Activated naive CD4-positive, alpha-beta T cell treated with anti-CD3 and anti-CD28 coated beads, Interleukin-2, amount 50 U/mL, for 16 hours (primary cell): ENCODE measurements around the gene TMEM184A.

Experiments used
- DNase-seq: peaks from one replicate; pipeline ENCODE4 v3.0.0-alpha.2; 2020

The TMEM184A gene

DNA sequence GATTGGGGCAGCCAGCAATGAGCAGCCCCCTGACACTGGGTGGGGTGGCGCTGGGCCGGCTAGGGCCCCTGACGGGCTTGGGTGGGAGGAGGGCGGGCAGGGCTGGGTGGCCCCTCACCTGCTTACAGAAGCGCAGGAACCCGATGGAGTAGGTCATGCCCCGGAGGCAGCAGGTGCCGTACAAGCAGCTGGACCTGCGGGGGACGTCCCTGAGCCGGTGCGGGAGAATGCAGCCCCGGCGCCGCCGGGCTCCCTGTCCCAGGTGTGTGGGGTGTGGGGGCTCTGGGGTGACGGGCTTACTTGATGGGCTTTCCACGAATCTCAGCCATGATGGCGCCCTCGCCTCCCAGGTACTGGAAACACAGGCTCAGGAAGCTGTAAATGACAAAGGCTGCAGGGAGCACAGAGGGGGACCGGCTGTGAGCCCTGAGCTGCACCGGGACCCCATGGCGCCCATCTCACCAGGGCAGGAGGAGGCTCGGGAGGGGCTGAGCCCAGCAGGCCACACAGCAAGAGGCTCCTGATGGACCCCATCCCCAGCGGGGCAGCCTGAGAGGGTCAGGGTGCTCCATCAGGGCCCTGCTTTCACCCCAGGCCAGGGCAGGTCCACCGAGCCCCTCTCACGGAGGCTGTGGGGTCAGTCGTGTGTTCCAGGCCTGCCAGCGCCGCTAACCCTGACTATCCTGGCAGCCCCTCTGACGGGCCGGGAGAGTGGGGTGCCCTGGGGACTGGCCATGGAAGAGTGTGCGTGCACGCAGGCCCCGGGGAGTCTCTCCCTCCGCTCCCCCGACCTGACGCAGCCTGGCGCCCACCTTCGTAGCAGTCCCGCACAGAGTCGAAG lies 5.8 kb downstream of the TMEM184A start:
- DNase-seq = no peak

DNA sequence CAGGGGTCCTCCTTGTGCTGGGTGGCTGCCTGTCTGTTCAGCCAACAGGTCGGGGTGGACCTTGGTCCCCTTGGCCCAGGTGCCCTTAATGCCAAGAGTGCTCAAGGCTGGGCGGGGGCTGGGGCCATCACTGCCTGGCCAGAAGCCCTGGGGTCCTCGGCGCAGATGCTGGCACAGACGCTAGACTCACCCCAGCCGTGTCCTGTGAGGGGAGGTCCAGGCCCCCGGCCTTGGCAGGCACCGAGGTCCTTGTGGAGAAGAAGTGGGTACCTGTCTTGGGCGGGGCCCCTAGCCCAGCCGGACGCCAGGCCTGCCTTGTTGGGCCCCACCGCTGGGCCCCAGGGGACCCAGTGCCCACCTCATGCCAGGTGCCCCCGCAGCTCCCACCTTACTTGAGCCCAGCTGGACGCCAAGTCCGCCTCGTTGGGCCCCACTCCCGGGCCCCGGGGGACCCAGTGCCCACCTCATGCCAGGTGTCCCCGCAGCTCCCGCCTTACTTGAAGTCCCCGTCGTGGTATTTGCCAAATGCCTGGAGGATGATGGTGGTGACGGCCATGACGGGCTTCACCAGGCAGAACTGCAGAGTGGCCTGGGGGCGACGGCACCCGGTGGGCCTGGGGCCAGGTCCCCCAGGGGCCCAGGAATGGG lies 6.5 kb downstream of the TMEM184A start:
- DNase-seq = no peak

DNA sequence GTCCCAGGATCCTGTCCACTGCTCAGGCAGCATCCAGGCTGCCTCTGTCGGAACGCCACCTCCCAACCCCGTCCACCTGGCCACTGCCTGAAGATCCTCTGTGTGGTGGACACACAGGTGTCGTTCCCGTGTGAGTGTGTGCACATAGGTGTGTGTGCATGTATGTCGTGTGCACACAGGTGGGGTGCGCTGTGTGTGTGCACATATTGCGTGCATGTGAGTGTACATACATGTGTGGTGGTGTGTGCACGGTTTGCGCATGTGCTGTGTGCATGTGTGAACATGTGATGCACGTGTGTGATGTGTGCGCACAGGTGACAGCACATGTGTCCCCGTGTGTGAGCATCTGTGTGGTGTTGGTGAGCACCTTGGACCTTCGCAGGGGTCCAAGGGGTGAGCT lies 7.1 kb downstream of the TMEM184A start:
- no peak for DNase-seq

DNA sequence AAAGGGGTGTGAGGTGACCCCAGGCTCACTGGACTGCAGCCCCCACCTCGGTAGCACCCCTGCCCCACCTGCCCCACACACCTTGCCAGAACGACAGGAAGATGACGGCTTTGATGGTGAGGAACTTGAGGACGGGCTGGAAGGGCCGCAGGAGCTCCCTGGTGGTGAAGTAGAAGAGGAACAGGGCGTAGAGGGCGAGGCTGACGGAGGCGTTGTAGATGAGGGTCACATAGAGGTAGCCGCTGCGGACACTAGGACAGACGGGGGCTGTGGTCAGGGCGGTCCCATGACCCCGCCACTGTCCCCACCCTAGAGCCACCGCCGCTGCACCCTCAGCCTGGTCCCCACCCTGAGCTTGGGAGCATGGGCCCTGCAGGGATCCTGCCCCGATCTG lies 7.6 kb downstream of the TMEM184A start:
- DNase-seq = no peak

DNA sequence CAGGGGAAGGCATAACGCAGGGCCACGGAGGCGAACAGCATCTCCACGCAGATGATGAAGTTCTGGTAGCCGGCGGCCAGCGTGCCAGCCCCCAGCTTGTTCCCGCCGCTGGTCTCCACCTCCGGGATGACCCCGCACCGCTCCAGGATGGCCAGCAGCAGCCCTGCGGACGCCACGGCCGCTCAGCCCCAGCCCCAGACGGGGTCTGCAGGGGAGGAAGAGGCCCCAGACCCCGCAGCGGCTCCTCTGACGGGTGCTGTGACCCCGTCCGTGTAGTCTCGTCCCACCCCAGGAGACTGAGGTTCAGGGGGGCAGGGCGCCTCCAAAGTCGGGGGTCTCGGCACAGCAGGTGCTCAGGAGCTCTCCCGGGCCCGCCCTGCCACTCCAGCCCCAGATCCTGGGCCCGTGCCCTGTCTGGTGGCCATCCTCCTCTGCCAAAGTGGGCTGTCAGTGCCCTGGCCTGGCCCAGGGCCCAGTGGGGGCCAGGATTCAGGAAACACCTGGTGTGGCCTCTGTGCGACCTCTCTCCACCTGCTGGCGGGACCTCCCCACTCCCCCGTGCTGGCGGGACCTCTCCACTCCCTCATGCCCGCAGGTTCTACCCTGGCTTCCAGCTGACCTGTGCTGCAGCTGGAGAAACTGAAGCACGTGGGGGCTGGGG lies 8.1 kb downstream of the TMEM184A start:
- DNase-seq = no peak

DNA sequence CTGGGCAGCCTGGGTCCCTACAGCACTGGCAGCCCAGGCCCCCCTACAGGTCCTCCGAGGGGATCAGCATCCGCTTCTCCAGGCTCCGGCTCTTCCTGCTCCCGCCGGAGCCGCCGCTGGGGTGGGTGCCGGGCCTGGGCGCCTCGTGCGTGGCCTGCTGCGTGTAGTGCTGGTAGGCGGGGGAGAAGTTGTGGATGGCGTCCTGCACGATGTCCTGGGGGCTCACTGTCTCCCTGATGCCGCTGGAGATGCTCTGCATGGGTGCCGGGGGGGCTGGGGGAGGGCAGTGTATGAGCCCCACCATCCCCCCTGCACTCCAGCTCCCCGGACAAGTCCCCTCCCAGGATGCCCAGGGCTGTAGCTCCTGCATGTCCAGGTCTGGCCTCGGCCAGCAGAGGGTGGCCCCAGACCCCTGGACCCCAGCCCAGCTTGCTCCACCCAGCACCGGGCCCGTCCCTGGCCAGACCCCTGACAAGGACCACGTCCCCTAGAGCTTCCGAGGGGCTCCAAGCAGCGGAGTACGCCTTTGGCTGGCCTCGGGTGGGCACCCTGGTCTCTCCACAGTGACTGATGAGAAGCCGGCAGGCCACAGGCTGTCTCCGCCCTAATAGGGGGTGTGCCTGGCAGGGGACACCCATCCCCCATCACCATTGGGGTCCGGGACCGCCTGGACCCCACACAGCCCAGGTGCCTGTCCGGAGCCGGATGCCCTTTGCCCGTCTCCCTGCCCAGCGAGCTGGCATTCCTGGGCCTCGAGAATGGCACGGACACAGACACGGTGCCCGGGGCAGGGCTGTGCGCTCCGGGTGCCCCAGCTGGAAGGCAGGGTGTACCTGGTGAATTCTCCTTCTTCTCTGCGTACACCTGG lies 8.9 kb downstream of the TMEM184A start:
- DNase-seq = no peak

GRCh38 chr7:1546274-1546908 lies 9.6 kb downstream of the TMEM184A start:
- no peak for DNase-seq

GRCh38 chr7:1545417-1546246 lies 10.4 kb downstream of the TMEM184A start:
- DNase-seq = no peak

DNA sequence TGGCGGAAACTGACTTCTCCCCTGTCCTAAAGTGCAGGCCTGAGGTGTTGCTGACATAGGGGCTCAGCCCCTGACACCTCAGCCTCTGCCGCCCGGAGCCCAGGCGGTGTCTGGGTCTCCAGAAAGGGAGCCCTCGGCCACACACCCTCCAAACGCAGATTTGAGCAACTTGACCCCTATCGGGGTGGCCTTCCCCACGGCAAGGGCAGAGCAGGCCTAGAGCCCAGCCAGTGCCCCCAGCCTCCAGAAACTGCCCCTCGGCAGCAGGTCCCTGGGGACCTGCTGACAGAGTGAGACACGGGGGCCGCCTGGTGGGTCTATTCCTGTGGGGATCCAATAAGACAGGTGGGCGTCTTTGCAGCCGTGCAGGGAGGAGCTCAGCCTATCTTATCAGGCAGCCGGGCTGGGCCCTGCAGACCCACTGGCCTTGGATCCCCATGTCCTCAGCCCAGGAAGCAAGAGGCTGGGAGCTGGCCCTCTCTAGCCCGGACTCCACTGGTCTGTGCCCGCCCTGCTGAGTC lies 11.0 kb downstream of the TMEM184A start:
- no peak for DNase-seq

- DNase-seq = no peak
Observed at GRCh38 chr7:1544178-1544895, 11.7 kb downstream of the TMEM184A start.

- no peak for DNase-seq
Observed at GRCh38 chr7:1543826-1544177, 12.2 kb downstream of the TMEM184A start.

GRCh38 chr7:1542841-1543747 lies 12.9 kb downstream of the TMEM184A start:
- no peak for DNase-seq

- DNase-seq = no peak
Observed at GRCh38 chr7:1542329-1542728, 13.7 kb downstream of the TMEM184A start.

DNA sequence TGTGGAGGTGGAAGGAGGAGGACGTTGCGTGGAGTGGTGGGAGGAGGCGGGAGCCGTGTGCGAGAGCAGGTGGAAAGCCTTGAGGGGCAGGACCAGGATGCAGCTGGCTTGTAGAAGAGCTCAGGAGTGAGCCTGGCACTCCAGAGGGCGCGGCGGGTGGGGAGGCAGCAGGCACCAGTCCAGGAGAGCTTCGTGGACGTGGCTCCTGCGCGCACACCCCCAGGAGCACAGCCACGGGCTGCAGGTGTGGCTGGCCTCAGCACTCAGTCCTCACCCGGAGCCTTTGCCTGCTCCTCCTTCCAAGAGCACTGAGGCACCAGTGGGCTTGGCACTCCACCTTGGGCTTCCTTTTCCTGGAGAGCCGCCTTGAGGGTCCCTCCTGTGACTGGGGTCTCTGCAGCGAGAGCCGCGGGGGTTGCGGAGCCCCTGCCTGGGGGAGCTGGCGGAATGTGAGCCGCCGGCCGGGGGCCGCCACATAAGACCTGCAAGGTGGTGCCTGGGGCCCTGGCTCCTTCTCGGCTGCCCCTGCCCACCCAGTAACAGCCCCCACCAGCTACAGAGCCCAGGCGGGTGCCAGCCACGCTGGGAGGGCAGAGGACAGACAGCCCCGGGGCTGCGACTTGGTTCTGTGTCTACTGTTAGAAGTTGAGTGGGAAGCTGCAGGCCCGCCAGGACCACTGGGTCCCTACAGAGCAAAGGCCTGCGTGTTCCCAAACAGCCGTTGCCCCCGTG lies 14.4 kb downstream of the TMEM184A start:
- no peak for DNase-seq

DNA sequence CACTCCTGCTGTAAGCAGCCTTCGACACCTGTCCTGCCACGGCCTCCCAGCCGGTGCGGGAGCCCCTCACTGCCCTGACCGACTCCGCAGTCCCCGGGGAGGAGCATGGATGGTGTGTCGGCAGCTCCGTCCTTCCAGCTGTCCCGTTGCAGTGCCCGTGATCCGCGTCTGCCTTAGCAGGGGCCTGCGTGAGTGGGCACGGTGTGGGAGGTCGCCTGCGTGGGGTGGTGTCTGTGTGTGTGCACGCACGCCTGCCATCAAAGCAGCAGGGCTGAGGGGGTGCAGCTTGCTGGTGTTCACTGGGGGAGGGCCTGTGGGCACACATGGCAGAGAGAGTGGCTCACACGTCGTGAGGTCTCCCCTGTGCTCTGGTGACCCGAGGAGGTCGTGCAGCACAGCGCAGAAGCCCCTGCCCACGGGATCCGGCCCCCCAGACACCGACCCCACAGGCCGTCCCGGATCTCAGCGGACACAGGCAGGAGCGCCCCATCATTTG lies 15.2 kb downstream of the TMEM184A start:
- DNase-seq = no peak

- peak; percentile 9 for DNase-seq
Observed at GRCh38 chr7:1539882-1540775, 15.9 kb downstream of the TMEM184A start.

DNA sequence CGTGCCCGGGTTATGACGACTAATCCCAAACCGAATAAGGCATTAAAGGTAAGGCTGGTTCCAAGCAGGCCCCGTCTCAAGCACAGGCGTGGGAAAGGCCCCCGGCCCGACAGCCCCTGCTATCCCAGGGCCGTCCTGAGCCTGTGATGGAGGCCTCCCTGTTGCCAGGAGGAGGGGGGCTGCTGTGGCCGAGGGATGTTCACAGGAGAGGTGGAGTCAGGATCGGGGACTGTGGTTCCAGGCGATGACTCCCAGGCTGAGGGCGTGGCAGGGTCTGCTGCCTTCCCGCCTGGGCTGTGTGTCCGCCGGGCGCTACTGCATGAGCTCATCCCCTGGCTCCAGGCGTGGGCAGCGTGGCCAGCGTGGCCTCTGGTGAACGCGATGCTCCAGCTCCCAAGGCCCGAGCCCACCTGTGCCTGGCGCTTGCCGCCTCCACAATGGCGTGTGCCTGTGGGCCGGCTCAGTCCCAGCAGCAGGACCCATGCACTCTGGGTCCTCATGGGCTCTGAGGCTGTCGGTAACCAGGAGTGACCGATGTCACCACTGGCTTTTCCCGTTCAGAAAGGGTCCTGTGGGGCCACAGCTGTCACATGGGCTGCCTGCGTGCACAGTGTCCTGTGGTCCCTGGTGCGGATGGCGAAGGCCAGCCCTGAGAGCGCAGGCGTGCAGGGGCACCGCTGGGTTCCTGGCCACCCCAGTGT lies 16.7 kb downstream of the TMEM184A start:
- DNase-seq = peak; percentile 9
